KOPT-K1 (cell line): ENCODE data around the gene GAP43.

Experiments
- H3K27ac ChIP-seq: fragments of 200-600 bp; sonication (generic); 2 replicates; pipeline ENCODE4 v1.5.1; 2016; ENCODE audit warnings: antibody characterized with exemption, mild to moderate bottlenecking, low read depth, low read length; ENCODE audit not compliant: poor library complexity, severe bottlenecking
- H3K36me3 ChIP-seq: fragments of 200-600 bp; sonication (generic); 2 replicates; pipeline ENCODE4 v1.5.1; 2017; ENCODE audit warnings: antibody characterized with exemption, mild to moderate bottlenecking, low read length, moderate library complexity; ENCODE audit not compliant: insufficient read depth
- H3K9me3 ChIP-seq: fragments of 200-600 bp; sonication (generic); 2 replicates; pipeline ENCODE4 v1.5.1; 2017; ENCODE audit warnings: antibody characterized with exemption, low read length, mild to moderate bottlenecking; ENCODE audit not compliant: insufficient read depth, poor library complexity, severe bottlenecking

The GAP43 gene

GRCh38 chr3:115666081-115666480 lies 42.8 kb downstream of the GAP43 start:
- no peaks in the 10 kb centered on the region for H3K36me3 ChIP-seq
- no peak overlapping the region for H3K27ac ChIP-seq
- H3K9me3 ChIP-seq, result no peaks in the 10 kb centered on the region

DNA sequence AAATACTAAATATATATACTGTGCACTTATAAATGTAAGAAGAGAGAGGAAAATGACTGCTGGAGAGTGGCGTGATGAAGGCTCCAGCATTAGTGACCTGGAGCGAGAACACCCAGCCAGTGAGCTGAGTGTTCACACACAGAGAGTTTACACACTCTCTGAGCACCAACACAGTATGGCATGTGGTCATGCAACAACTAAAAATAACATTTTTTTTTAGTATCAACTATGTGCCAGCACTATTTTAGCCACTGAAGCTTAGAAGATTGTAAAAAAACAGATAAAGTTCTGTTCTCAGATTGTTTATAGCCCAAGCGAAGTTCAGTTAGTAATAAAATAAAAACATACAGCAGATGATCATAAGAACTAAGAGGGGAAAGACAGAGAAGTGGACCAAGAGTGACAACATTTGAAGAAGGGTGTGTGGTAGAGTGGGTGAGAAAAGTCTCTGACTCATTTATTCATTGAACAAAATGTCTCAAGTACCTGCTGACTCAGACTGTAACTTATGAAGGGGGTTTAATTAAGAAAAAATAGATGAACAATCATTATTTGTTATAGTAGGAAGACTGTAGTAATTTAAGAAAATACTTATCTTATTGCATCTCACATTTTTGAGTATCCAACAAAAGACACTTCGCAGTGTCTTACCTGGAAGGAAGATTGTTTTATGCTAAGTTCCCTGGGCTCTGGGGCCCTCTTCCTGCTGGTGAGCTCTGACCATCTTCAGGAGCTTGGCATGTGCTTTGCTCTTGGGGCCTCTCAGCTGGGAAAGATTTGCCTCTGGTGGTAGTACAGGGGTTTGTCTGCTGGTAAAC lies 43.8 kb downstream of the GAP43 start:
- Histone ChIP-seq H3K27ac (no peak overlapping the region), H3K36me3 (no peaks in the 10 kb centered on the region), H3K9me3 (no peaks in the 10 kb centered on the region)

DNA sequence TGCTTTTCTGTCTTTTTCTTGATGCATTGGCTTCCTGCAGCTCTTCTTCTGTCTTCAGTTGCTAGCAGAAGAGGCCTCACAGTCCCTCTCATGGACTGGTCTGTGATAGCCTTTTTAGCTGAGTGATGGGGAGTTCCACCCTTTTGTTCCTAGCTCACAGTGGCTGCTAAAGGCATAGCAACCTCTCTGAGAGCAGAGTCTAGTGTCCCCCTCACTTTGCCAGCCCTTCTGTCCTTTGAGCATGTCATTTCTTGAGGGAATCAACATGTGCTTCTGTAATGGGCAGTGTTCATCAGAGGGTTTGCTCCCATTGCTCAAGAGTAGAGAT lies 44.4 kb downstream of the GAP43 start:
- no peaks in the 10 kb centered on the region for H3K9me3 ChIP-seq
- H3K27ac ChIP-seq, result no peak overlapping the region
- H3K36me3 ChIP-seq, result no peaks in the 10 kb centered on the region

- Histone ChIP-seq H3K27ac (no peak overlapping the region), H3K9me3 (no peaks in the 10 kb centered on the region), H3K36me3 (no peaks in the 10 kb centered on the region)
These were observed 47.6 kb downstream of the GAP43 start for GRCh38 chr3:115670911-115671310.

DNA sequence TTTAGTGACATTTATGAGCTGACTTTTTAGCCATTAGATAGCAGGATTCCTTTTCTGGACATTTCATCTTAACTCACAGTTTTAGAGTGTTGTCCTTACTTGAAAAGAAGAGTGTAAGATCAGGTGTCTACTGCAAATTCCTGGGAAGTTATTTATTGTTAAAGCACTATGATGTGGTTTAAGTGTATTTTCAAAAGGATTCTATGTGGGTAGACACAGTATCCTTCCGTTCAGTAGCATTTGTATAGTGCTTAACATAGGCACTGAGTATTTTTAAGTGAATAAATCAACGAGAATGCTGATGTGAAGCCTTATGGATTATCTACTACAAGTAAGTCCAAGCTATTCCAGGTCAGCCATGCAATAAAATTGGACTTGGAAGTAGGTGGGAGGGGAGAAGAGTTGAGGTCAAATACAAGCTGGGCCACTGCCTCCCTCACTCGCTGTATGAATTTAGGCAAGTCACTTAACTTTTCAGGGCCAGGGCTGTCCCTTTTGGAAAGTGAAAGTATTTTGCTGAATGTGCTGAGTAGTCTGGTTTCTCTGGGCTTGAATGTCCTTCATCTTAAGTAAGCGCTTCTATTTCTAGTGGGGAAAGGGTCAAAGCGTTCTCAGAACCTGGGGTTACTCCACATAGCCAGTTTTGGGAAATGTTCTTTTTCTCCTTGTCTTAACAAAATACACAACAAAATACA lies 48.6 kb downstream of the GAP43 start:
- H3K36me3 ChIP-seq, result no peaks in the 10 kb centered on the region
- H3K9me3 ChIP-seq, result no peaks in the 10 kb centered on the region
- no peak overlapping the region for H3K27ac ChIP-seq

DNA sequence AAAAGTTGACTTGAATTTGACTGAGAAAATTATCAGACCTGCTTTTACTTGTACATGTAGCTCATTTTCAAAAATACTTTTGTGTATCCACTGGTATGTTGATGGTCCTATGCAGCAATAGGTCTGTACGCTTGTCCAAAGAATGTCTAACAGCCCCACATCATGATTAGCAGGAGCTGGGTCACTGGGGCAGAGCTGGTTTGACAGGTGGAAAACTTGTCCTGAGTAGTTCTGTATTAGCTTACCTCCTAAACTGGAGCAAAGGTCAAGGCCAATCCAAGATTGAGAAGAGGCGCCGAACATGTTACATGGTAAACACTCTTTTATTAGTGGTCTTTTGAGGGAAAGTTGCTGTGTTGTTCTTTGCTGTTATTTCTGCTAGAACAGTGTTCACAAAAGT lies 50.6 kb downstream of the GAP43 start:
- H3K9me3 ChIP-seq, result no peaks in the 10 kb centered on the region
- H3K27ac ChIP-seq, result no peak overlapping the region
- no peaks in the 10 kb centered on the region for H3K36me3 ChIP-seq

DNA sequence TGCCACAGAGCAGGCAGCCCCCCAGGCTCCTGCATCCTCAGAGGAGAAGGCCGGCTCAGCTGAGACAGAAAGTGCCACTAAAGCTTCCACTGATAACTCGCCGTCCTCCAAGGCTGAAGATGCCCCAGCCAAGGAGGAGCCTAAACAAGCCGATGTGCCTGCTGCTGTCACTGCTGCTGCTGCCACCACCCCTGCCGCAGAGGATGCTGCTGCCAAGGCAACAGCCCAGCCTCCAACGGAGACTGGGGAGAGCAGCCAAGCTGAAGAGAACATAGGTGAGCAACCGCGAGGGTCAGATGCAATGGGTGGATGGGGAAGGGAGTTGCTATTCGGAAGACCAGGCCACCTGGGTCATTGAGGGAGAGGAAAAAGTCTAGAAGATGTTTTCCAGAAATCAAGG lies 53.0 kb downstream of the GAP43 start:
- Histone ChIP-seq H3K27ac (no peak overlapping the region), H3K36me3 (no peaks in the 10 kb centered on the region), H3K9me3 (no peaks in the 10 kb centered on the region)

DNA sequence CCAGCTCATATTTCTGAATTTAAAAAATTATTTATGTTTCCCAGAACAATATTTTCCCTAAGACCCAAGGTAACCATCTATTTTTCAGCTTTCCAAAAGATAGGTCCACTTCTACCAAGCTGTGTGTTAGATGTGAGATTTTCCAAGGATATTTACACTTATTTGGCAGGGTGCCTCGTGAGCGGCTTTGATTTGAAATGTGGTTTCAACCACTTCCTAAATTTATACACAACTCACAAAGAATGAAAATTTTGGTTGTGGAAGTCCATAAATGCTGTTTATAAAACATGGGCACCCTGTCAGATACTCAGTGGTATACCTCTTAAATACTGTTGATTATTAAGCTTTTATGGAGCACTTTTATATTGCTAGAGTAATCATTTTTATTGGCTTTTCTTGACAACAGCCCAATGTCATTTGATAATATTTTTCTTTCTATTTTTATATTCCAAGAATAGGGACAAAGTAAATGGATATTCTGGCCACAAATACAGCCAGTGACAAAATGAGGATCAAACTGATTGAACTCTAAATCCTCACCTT lies 57.6 kb downstream of the GAP43 start:
- Histone ChIP-seq H3K36me3 (no peaks in the 10 kb centered on the region), H3K9me3 (no peaks in the 10 kb centered on the region), H3K27ac (no peak overlapping the region)

DNA sequence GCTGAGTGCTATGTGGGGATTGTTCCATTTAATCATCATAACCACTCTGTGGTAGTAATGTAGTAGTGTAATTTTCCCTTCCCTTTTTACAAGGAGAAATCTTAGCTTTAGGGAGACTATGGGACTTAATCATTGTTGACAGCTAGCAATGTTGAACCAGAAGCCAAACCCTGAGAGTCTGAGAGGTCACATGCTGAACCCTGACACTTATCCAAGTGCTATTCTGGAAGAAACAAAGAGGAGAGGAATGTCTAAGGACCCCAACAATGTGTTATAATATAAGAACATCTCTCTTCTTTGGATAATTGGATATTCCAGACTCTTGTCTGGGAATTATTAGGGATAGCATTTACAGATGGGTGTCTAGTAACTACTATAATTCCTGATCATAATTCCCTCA lies 58.4 kb downstream of the GAP43 start:
- H3K9me3 ChIP-seq, result no peaks in the 10 kb centered on the region
- H3K27ac ChIP-seq, result no peak overlapping the region
- no peaks in the 10 kb centered on the region for H3K36me3 ChIP-seq

DNA sequence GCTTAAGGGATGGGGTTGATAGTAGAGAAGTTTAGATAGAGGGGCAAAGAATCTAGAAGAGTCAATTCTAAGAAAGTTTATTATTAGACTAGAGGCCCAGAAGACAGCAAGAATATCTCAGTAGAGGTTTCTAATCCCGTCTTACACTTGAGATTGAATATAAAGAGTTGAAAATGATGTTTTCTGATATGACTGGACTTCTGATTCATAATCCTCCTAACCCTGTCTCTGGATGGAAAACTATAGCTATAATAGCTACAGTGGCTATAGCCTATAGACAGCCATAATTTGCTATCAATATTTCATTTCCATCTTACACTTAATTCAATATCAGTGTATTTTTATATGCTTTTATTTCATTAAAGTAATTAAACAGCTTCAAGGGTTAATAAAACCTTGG lies 60.0 kb downstream of the GAP43 start:
- no peaks in the 10 kb centered on the region for H3K9me3 ChIP-seq
- H3K27ac ChIP-seq, result no peak overlapping the region
- H3K36me3 ChIP-seq, result no peaks in the 10 kb centered on the region

- Histone ChIP-seq H3K36me3 (no peaks in the 10 kb centered on the region), H3K27ac (no peak overlapping the region), H3K9me3 (no peaks in the 10 kb centered on the region)
These were observed 60.5 kb downstream of the GAP43 start for GRCh38 chr3:115683773-115684172.

DNA sequence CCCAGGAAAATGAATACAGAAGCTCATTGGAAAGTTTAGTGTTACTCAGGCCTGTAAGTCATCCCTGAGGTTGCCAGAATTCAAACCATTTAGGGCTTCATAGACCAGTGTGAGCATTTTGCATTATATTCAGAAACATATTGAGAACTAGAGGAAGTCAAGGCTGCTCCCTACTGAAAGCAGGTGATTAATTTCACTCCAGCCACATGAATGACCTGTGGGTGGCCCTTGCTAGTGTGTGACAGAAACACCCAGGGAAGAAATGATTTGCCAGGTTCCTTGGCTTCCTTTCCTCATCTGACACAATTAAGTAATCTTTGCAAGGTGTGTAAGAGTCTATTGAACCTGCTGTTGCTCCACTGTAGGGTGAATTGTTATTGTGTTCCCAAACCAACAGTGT lies 61.8 kb downstream of the GAP43 start:
- Histone ChIP-seq H3K36me3 (no peaks in the 10 kb centered on the region), H3K27ac (no peak overlapping the region), H3K9me3 (no peaks in the 10 kb centered on the region)

- H3K9me3 ChIP-seq, result no peaks in the 10 kb centered on the region
- H3K27ac ChIP-seq, result no peak overlapping the region
- no peaks in the 10 kb centered on the region for H3K36me3 ChIP-seq
These were observed 64.4 kb downstream of the GAP43 start for GRCh38 chr3:115687721-115688120.

DNA sequence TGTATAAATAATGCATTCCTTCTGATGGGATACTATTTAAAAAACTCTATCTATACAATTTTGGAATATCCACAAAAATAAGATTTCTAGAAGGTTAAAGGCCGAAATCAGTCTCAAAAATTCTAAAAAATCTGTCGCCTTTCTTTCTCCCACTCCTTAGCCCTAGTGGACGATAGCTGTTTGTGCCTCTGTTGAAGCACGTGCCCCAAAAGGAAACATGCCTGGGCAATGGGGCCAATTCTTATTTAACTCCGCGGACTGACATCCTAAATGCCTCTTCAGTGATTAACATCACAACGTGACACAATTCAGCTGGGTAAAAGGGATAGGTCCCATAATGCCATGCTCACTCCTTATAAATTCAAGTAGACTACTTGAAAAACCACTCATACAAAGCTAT lies 65.1 kb downstream of the GAP43 start:
- Histone ChIP-seq H3K27ac (no peak overlapping the region), H3K36me3 (no peaks in the 10 kb centered on the region)

DNA sequence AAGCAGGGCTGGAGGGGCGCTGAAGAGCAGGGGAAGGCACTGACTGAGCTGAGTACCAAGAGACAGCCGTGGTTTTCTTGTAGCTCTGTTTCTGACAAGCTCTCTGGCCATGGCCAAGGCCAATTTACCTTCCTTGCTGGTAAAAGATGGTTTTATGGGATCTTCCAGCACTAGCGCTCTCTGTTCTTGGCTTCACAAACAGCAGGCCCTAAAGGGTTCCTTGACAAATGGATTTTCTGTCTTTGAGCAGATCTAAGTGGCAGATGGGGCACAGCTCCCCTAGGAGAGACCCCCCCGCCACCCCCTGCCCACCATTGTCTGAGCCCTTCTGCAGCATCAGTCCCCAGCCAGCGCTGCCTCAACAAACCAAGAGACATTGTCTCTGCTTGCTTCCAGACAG lies 66.6 kb downstream of the GAP43 start:
- H3K9me3 ChIP-seq, result no peaks in the 10 kb centered on the region
- no peak overlapping the region for H3K27ac ChIP-seq
- H3K36me3 ChIP-seq, result no peaks in the 10 kb centered on the region

More for the DNA sequence above, 65.1 kb downstream of the GAP43 start:
- H3K9me3 ChIP-seq, result no peaks in the 10 kb centered on the region

DNA sequence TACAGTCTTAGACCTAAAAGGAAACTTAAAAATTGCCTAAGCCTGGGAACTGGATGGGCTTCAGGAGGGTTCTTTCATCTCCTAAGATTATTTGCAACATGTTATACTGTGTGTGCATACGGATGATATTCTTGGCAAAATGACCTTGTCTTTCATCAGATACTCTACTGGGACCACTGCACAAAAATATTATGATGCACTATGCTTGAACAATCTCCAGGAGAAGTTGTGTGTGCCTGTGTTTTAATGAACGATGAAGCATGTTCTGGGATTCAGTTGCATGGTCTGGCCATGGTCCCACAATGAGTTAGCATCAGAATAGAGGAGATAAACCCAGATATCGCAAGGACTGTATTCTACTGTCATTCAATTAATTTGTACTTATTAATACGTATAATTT lies 68.7 kb downstream of the GAP43 start:
- Histone ChIP-seq H3K9me3 (no peaks in the 10 kb centered on the region), H3K27ac (no peak overlapping the region), H3K36me3 (no peaks in the 10 kb centered on the region)
